NK-92 (cell line): Measurements from ENCODE around the gene MCC.

Experiments
- DNase-seq: peaks from one replicate; lab custom pipeline; 2025; ENCODE audit not compliant: unreplicated experiment; lab: John Stamatoyannopoulos, UW

Gene MCC

GRCh38 chr5:113252066-113252465 lies 236.2 kb downstream of the MCC start:
- no peak for DNase-seq

- DNase-seq, result no peak
Observed at GRCh38 chr5:113250341-113250953, 237.8 kb downstream of the MCC start.

GRCh38 chr5:113249206-113249605 lies 239.0 kb downstream of the MCC start:
- no peak for DNase-seq

GRCh38 chr5:113246361-113246870 lies 241.8 kb downstream of the MCC start:
- no peak for DNase-seq

GRCh38 chr5:113245427-113246225 lies 242.6 kb downstream of the MCC start:
- DNase-seq, result no peak

GRCh38 chr5:113244966-113245365 lies 243.3 kb downstream of the MCC start:
- DNase-seq, result no peak

GRCh38 chr5:113243349-113243664 lies 244.9 kb downstream of the MCC start:
- DNase-seq, result no peak

GRCh38 chr5:113242481-113243348 lies 245.5 kb downstream of the MCC start:
- no peak for DNase-seq

- DNase-seq, result no peak
Observed at GRCh38 chr5:113240951-113241726, 247.1 kb downstream of the MCC start.

- DNase-seq, result no peak
Observed at GRCh38 chr5:113240032-113240431, 248.2 kb downstream of the MCC start.

GRCh38 chr5:113237893-113238292 lies 250.4 kb downstream of the MCC start:
- DNase-seq, result no peak

- no peak for DNase-seq
Observed at GRCh38 chr5:113236536-113237288, 251.5 kb downstream of the MCC start.

- DNase-seq, result no peak
Observed at GRCh38 chr5:113235884-113236283, 252.4 kb downstream of the MCC start.

GRCh38 chr5:113234546-113234945 lies 253.7 kb downstream of the MCC start:
- no peak for DNase-seq

- DNase-seq, result no peak
Observed at GRCh38 chr5:113233606-113234005, 254.6 kb downstream of the MCC start.

- DNase-seq, result no peak
Observed at GRCh38 chr5:113232667-113233066, 255.6 kb downstream of the MCC start.

- no peak for DNase-seq
Observed at GRCh38 chr5:113232221-113232620, 256.0 kb downstream of the MCC start.

- DNase-seq, result no peak
Observed at GRCh38 chr5:113231653-113232000, 256.6 kb downstream of the MCC start.

GRCh38 chr5:113230711-113231652 lies 257.3 kb downstream of the MCC start:
- no peak for DNase-seq
